ENCODE measurements around the gene COA1. TPM values are rescaled to one million over a fixed set of nuclear protein-coding genes. Genes with fewer than 3 reads are reported as not detected.

The COA1 gene
- total and polyA plus RNA-seq, 9 of the 15 experiments (the other 6 are each of a cell fraction or from before 2014, with no cell fraction given) = 98.9 to 463 (median 181) TPM

DNA sequence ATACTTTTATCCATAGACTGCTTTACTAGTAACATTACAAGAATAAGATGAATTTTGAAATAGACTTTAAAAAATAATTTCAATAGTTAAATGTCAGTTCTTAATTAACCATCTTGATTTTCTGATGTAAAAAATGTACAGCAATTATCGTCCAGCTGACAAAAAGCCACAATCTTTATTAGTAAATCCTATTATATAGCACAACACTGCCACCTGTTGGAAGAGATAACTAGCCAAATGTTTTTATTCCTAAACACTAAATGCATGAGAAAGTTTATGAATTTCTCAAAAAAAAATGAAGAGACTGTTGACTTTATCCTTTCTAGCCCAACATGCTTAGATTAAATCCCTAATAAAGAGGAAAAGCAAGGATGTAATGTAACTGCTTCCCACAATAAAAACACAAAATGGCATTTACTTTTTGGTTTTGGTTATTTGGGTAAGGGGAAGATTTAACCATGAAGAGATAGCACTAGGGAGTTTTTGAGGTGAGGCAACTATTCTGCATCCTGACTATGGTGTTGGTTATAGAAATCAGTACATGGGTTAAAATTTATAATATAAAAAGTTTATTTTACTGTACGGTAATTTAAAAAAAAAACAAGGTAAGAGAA lies 8.0 kb downstream of the COA1 start (continued):
- TF ChIP-seq, protein P1, sequence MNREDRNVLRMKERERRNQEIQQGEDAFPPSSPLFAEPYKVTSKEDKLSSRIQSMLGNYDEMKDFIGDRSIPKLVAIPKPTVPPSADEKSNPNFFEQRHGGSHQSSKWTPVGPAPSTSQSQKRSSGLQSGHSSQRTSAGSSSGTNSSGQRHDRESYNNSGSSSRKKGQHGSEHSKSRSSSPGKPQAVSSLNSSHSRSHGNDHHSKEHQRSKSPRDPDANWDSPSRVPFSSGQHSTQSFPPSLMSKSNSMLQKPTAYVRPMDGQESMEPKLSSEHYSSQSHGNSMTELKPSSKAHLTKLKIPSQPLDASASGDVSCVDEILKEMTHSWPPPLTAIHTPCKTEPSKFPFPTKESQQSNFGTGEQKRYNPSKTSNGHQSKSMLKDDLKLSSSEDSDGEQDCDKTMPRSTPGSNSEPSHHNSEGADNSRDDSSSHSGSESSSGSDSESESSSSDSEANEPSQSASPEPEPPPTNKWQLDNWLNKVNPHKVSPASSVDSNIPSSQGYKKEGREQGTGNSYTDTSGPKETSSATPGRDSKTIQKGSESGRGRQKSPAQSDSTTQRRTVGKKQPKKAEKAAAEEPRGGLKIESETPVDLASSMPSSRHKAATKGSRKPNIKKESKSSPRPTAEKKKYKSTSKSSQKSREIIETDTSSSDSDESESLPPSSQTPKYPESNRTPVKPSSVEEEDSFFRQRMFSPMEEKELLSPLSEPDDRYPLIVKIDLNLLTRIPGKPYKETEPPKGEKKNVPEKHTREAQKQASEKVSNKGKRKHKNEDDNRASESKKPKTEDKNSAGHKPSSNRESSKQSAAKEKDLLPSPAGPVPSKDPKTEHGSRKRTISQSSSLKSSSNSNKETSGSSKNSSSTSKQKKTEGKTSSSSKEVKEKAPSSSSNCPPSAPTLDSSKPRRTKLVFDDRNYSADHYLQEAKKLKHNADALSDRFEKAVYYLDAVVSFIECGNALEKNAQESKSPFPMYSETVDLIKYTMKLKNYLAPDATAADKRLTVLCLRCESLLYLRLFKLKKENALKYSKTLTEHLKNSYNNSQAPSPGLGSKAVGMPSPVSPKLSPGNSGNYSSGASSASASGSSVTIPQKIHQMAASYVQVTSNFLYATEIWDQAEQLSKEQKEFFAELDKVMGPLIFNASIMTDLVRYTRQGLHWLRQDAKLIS (CRISPR knock-in tag; IDR thresholded peaks at IDR 0.05) = no peak
- TF ChIP-seq, protein P2, sequence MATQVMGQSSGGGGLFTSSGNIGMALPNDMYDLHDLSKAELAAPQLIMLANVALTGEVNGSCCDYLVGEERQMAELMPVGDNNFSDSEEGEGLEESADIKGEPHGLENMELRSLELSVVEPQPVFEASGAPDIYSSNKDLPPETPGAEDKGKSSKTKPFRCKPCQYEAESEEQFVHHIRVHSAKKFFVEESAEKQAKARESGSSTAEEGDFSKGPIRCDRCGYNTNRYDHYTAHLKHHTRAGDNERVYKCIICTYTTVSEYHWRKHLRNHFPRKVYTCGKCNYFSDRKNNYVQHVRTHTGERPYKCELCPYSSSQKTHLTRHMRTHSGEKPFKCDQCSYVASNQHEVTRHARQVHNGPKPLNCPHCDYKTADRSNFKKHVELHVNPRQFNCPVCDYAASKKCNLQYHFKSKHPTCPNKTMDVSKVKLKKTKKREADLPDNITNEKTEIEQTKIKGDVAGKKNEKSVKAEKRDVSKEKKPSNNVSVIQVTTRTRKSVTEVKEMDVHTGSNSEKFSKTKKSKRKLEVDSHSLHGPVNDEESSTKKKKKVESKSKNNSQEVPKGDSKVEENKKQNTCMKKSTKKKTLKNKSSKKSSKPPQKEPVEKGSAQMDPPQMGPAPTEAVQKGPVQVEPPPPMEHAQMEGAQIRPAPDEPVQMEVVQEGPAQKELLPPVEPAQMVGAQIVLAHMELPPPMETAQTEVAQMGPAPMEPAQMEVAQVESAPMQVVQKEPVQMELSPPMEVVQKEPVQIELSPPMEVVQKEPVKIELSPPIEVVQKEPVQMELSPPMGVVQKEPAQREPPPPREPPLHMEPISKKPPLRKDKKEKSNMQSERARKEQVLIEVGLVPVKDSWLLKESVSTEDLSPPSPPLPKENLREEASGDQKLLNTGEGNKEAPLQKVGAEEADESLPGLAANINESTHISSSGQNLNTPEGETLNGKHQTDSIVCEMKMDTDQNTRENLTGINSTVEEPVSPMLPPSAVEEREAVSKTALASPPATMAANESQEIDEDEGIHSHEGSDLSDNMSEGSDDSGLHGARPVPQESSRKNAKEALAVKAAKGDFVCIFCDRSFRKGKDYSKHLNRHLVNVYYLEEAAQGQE (IDR thresholded peaks at IDR 0.05; ENCODE audit: borderline replicate concordance) = peak; percentile 59; the same call in 1 of the 2 replicates
- TF ChIP-seq, protein P2 (CRISPR knock-in tag; IDR thresholded peaks at IDR 0.05; ENCODE audit: low read depth) = no peak
- TF ChIP-seq, protein P3, sequence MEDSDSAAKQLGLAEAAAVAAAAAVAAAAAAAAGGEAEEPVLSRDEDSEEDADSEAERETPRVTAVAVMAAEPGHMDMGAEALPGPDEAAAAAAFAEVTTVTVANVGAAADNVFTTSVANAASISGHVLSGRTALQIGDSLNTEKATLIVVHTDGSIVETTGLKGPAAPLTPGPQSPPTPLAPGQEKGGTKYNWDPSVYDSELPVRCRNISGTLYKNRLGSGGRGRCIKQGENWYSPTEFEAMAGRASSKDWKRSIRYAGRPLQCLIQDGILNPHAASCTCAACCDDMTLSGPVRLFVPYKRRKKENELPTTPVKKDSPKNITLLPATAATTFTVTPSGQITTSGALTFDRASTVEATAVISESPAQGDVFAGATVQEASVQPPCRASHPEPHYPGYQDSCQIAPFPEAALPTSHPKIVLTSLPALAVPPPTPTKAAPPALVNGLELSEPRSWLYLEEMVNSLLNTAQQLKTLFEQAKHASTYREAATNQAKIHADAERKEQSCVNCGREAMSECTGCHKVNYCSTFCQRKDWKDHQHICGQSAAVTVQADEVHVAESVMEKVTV (CRISPR knock-in tag; IDR thresholded peaks at IDR 0.05) = no peak
- no peak for TF ChIP-seq MAFG (tag; conservative IDR thresholded peaks at IDR 0.05)
- TF ChIP-seq ELF1 (tag; IDR thresholded peaks at IDR 0.05) = no peak
- no peak for TF ChIP-seq ETV5 (CRISPR knock-in tag; IDR thresholded peaks at IDR 0.05; ENCODE audit: low read depth)
- no peak for TF ChIP-seq SRF (CRISPR knock-in tag; IDR thresholded peaks at IDR 0.05)
- TF ChIP-seq ARHGAP35 (IDR thresholded peaks at IDR 0.05; ENCODE audit: partially characterized antibody) = no peak
- TF ChIP-seq TARDBP (IDR thresholded peaks at IDR 0.05) = no peak
